ENCODE data around the gene GABBR1.

GRCh38 chr6:29602564-29603361 lies 30.2 kb downstream of the GABBR1 start:
- no peak for TF ChIP-seq CTCF (optimal IDR thresholded peaks at IDR 0.05 in 1 of 3, IDR thresholded peaks at IDR 0.05 in 1 of 3, conservative IDR thresholded peaks at IDR 0.05 in 1 of 3; ENCODE audit: extremely low read depth in 1 of 3, insufficient read depth in 2 of 3, low read length in 3 of 3)
- no peak for TF ChIP-seq EZH2 (IDR thresholded peaks at IDR 0.05; ENCODE audit: low read length)

Data from keratinocyte (primary cell).